Kidney glomerular epithelial cell (primary cell): ENCODE results near the gene SLC28A1.
"Not testable (repeated sequence)": the region's sequence is repeated elsewhere in the genome, so short reads cannot be mapped to it uniquely, and the experiment has no call there.

Source experiments
- DNase-seq: peaks from one replicate; lab custom pipeline; 2025; lab: John Stamatoyannopoulos, UW

The SLC28A1 gene

DNA sequence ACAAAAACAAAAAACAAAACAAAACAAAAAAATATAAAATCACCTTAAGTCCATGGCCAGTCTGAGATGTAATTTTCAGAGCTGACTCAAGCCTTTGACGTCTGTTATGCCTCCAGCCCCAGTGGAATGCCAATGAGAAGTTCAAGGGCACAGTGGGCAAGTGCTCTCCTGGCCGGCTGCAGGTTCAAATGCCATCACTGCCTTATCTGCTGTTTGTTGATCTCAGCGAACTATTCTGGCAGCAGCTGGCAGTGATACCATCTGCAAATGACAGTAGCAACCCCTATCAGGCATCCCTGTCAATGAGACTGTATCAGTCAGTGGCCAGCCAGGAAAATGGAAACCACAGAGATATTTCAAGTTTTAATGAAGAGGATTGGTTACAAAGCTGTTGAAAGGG is 86.4 kb downstream of the SLC28A1 start:
- DNase-seq, result no peak

GRCh38 chr15:84973492-84974460 is 89.3 kb downstream of the SLC28A1 start:
- DNase-seq, result no peak

- DNase-seq, result no peak
Measured at GRCh38 chr15:84975871-84976351, 91.4 kb downstream of the SLC28A1 start.

GRCh38 chr15:84976746-84977345 is 92.4 kb downstream of the SLC28A1 start:
- DNase-seq, result no peak

DNA sequence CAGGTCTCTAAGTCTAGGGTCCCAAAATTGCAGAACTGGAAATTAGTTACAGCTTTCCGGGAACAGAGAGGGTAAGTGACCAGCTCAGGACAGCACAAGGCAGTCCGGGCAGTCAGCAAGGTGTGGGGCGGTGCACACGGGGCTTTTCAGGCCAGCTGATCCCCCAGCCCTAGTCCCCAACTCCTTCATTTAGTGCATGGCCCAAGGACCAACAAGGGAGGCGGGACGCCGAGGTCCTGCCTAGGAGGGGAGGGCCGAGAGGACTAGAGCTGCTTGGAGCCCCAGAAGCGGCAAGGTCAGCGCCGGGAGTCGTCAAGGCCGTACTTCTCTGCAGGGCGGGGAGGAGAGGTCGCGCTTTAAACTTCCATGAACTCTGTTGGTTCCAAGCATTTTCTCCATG is 95.2 kb downstream of the SLC28A1 start:
- no peak for DNase-seq

DNA sequence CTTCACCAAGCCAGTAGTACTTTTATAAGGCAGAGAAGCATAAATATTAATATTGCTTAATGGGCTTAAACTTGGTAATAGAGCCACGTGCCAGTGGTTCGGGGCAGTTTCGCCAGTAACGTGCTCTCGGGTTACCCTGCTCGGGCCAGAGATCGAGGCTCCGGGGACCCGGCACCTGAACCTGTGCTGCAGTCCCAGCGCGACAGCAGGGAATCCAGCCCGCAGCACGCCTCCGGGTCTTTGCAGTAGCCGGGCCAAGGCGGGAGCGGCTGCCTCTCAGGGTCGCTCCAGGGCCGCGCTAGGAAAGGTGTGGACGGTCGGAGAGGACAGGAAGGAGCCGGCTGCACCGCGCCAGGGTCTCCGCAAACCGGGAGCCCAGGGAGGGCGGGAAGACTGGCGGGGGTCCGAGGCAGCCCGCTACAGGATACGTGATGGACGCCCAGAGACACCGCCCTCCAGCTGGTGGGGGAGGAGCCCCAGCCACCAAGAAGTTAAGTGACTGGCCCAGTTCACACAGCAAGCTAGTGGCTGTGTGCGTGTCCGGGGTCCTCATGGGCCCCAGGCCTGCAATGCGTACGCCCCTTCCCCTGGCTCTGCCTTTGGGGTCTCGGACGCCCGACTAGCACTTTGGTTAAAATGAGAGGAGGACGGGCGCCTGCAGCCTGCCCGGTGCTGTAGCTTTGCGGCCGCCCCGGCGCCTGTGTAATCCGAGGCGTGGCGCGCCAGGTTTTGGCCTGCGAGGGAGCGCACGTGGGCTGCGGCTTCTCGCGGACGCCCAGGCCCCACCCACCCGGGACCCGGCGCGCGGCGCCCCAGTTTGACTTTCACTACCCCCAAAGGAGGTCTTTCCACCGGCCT is 96.0 kb downstream of the SLC28A1 start:
- peak; percentile 75 for DNase-seq

DNA sequence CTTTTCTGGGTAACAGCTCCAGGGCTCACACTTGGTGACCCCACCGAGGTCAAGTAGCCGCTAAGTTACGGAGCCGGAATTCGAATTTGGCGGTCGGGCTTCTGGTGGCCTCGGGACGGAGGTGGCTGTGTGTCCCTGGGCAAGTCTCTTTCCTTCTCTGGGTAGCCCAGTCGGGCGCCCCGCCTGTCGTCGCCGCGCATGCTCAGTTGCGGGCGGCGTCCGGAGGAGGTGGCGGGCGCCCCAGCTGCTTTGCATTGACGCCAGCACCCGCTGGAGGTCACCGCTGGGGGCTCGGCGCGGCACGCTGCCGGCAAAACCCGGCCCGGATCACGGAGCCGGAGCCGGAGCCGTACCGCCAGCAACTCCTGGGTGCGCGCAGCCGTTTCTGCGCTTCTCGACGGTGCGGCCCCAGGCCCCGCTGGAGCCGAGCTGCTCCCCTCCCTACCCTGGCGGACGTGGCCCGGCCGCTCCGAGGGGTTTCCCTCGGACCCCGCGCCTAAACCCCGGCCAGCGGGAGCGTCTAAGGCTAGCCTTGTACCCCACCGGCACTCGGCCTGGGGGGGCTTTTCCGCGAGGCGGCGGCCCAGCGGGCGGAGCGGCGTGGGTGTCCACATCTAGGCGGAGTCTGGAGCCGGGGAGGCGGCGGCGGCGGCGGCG is 96.7 kb downstream of the SLC28A1 start:
- peak; percentile 85 for DNase-seq

DNA sequence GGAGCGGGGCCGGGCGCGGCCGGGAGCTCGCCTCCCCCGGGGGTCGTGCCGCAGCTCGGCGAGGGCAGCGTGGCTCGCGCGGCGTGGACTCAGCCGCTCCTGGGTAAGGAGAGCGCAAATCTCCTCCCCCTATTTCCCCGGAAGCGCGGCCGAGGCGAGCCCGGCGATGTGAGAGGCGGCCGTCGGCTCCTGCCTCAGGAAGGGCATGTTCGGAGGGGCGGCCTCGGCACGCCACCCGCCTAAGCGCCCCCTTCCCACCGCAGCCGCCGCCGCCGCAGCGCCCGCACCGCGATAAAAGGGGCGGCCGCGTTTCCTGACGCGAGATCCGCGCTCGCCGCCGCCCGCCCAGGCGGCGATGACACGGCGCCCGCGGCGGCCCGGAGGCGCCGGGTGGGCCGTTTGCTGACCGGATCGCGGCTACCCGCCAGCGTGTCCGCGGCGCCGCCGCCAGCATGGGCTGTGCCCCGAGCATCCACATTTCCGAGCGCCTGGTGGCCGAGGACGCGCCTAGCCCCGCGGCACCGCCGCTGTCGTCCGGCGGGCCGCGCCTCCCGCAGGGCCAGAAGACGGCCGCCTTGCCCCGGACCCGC is 97.3 kb downstream of the SLC28A1 start, which contains the start of gene PDE8A:
PDE8A (plus strand) TSS at position 146 of the 590 bp plus-strand sequence; CDS start at position 453, 307 bp downstream.
- no peak for DNase-seq

- no peak for DNase-seq
Measured at GRCh38 chr15:84982301-84982920, 97.9 kb downstream of the SLC28A1 start.

DNA sequence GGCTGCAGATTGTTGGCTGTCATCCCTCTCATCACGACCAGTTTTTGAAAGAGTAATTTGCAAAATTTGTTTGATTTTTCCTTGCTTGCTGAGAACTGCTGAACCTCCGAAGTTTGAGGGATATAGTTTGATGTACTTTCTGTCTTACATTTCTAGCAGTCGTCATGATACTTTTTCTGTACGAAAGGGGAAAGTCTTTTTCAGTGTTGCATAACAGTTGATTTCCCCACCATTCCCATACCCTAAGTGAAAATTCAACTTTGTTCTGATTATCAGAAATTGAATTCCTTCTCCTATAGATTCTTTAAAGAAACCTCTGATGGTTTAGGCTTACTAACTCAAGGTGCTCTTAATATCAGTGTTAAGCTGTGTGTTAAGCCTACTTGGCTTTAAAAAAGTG is 98.8 kb downstream of the SLC28A1 start:
- DNase-seq, result no peak

DNA sequence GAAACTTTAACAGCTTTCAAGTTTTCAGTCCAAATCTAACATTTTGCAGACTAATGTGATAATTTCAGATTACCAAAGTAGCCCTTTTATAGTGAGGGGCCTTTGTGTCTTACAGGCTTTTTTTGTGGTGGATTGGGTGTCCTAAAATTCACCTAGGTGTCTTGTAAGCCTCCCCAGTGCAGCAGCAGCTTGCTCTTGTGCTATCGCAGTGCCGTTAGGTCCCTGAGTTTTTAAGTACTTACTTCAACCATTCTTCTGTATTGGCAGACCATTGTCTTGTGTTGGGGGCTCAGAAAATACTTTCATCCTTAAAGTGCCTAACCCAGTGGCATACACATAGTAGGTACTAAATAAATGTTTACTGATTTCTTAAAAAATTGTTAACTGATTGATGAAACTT is 99.2 kb downstream of the SLC28A1 start:
- DNase-seq, result no peak

DNA sequence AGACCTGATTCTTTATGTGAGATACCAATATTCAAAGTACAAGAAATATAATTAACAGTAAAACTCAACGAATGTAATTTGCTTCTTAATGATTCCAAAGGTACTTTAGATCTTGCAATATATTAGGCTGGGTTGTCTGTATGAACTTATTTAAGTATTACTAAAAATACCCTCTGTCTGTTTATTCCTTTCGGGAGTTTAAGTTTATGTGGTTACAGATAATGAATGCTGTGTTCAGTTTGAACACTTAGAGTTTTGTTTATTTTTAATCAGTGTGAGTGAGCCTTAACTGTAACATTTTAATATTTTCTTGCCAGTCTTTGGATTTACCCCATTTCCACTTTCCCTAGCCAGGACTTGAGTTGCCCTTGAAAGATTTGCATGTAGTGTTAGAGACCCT is 100.7 kb downstream of the SLC28A1 start:
- no peak for DNase-seq

DNA sequence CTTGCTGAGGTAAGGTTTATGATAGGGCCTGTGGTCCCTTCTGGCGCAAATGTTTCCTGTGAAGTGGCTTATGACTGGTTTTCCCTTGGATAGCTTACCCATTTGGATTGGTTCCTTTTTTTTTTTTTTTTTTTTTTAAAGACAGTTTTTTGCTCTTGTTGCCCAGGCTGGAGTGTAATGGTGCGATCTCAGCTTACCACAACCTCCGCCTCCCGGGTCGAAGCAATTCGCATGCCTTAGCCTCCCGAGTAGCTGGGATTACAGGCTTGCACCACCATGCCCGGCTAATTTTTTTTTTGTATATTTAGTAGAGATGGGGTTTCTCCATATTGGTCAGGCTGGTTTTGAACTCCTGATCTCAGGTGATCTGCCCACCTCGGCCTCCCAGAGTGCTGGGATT is 102.9 kb downstream of the SLC28A1 start:
- DNase-seq, result not testable (repeated sequence)

DNA sequence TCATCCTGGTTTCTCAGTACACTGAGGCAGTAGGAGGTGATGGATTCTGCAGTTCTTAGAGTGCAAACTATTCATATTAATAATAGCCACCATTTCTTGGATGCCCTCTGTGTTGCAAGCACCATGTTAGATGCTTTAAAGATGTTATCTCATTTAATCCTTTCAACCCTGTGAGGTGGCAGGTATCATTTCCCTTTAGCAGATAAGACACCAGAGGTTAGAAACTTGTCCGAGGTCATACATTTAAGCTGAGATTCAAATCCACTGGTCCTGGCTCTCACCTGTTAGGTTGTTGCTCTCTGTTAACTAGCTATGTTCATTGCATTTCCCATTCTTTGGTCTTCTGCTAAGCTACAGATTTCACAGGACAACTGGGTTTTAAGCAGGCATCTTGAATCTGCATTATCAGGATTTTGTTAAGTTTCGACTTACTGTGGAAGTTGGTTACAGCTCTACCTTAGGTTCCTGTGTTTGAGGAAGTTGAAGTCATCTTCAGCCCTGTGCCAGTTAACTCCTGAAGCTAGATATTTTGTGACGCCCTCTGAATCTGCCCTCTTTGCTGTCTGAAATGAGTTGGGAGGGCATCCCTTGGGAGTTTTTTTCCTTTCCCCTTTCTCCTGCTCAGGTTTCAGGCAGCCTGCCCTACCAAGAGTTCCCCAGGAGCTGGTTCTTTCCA is 103.6 kb downstream of the SLC28A1 start:
- DNase-seq, result no peak

DNA sequence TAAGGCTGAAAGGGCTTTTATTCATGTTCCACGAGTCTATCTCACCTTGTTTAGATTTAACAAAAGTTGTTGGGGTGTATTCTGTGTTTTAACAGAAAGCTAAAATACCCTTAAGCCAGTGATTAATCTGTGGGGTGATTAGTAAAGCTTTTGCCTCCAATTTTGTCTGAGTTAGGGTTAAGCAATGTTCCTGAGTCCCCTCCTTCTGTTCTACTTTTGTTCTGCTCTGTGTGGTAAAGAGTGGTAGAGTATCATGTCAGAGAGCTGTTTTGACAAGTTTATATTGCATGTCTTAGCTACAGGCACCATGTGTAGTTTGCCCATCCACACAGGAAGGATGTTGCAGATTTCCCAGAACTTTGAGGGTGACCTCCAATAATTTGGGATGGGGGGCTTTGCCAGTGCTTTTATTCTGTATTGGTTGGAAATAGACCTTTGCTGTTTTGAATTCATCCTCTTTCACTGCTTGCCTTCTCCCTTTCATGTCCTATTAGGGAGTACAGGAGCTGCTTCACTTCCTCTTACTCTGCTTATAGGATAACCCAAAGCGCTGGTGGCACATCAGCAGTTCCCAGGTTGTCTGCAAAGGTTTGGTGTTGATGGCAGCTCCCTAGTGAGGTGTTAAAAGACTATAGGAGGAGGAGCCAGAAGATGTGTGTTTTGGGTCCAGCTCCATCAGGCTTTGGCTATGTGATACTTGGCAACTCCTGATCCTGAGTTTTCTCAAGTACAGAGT is 104.6 kb downstream of the SLC28A1 start:
- DNase-seq, result no peak

DNA sequence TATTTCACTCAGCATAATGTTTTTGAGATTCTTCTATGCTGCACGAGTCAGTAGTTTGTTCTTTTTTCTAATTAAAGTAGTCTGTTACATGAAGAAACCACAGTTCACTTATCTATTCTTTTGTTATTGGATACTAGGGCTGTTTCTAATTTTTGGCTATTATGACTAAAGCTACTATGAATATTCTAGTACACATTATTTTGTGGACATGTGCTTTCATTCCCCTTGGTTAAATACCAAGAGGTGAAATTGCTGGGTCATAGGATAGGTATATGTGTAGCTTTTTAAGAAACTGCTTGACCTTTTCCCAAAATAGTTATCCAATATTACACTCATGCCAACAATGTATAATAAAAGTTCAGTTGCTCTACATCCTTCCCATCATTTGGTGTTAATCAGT is 106.0 kb downstream of the SLC28A1 start:
- DNase-seq, result no peak

- DNase-seq, result no peak
Measured at GRCh38 chr15:84991014-84991712, 106.7 kb downstream of the SLC28A1 start.

GRCh38 chr15:84992157-84992944 is 107.9 kb downstream of the SLC28A1 start:
- peak; percentile 47 for DNase-seq
